HCT116 (cell line): ENCODE measurements around the gene GSC2.

ENCODE experiments used
- ELF1 ChIP-seq: IDR thresholded peaks from 2 replicates; pipeline ENCODE4 v1.6.1; 2012; ENCODE audit warnings: low read depth, borderline replicate concordance
- EZH2 ChIP-seq: fragments of 200-600 bp; sonication (generic); IDR thresholded peaks from 2 replicates; pipeline ENCODE4 v1.6.1; 2017; ENCODE audit warnings: antibody characterized with exemption, mixed run types
- EZH2phosphoT487 ChIP-seq: fragments of 200-600 bp; IDR thresholded peaks from 2 replicates; pipeline ENCODE4 v1.6.1; 2018; ENCODE audit warnings: antibody characterized with exemption, borderline replicate concordance
- POLR2A ChIP-seq: IDR thresholded peaks from 2 replicates; pipeline ENCODE4 v1.7.0; 2011; ENCODE audit warnings: borderline replicate concordance; ENCODE audit not compliant: insufficient read depth, insufficient read length; ENCODE audit errors: extremely low read depth
- POLR2AphosphoS5 ChIP-seq: IDR thresholded peaks from 2 replicates; pipeline ENCODE4 v1.6.1; 2011; ENCODE audit warnings: mild to moderate bottlenecking, low read depth, low read length, moderate library complexity
- RAD21 ChIP-seq: IDR thresholded peaks from 2 replicates; pipeline ENCODE4 v1.6.1; 2012; ENCODE audit warnings: low read depth, mild to moderate bottlenecking
- SP1 ChIP-seq: IDR thresholded peaks from 2 replicates; pipeline ENCODE4 v1.6.1; 2012; ENCODE audit warnings: low read depth
- SRF ChIP-seq: IDR thresholded peaks from 2 replicates; pipeline ENCODE4 v1.6.1; 2012; ENCODE audit warnings: low read depth
- TF ChIP-seq, protein P1 (sequence below): IDR thresholded peaks from 2 replicates; pipeline ENCODE4 v1.6.1; 2012
- TF ChIP-seq, protein P2 (sequence below): IDR thresholded peaks from 2 replicates; pipeline ENCODE4 v1.6.1; 2012; ENCODE audit warnings: low read depth
- TF ChIP-seq, protein P3 (sequence below), 3 experiments: fragments of 200-600 bp in 1 of 3; sonication (generic) in 1 of 3; IDR thresholded peaks in 2 of 3; conservative IDR thresholded peaks in 1 of 3; 2 replicates each; pipeline ENCODE4 v1.5.1; 2012 to 2017; ENCODE audit warnings: low read depth in 2 of 3, low read length in 2 of 3, antibody characterized with exemption in 1 of 3, borderline replicate concordance in 1 of 3, control low read depth in 1 of 3, mild to moderate bottlenecking in 1 of 3, mixed read lengths in 1 of 3, mixed run types in 1 of 3, moderate library complexity in 1 of 3; ENCODE audit not compliant: insufficient read depth in 1 of 3

DNA sequence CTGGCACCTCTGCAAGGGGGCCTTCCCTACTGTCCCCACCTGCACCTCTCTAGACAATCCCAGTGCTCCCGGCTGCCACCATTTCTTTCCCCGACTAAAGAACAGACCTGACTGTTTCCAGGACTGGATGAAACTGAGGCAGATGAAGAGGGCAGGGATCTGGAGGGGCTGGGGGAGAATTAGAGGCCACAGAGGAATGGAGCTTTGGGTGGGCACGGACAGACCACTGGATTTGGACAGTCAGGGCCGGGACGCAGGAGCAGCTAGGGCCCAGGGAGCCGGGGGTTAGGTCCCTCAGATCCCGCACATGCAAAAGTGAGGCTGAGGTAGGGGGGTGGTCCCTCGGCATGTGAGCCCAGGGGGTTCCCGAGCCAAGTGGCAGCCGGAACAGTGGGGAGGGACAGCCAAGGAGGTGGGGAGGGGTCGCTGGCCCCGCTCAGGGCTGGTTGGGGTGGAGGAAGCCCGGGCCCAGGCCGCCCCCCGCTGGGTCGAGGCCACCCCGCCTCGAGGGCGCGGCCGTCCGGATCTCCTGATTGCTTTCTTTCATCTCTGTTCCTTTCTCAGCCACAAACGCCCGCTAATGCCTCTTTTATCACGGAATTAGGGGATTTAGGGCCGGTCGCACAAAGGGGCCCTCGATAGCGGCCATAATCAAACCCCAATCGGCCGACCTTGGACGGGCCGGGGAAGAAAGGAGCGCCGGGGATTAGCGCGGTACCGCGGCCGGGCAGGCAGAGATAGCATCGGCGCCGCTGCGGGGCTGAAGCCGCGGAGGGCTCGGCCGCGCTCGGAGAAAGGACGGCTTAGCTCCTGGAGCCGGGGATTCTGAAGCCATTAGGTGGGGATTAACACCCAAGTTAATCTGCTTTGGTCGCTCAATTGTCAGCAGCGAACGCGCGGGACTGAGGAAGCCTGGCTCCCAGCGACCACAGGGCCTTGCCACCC lies 19.2 kb upstream of the GSC2 start:
- TF ChIP-seq, protein P1, sequence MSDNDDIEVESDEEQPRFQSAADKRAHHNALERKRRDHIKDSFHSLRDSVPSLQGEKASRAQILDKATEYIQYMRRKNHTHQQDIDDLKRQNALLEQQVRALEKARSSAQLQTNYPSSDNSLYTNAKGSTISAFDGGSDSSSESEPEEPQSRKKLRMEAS = no peak
- TF ChIP-seq SRF = no peak
- TF ChIP-seq, protein P2, sequence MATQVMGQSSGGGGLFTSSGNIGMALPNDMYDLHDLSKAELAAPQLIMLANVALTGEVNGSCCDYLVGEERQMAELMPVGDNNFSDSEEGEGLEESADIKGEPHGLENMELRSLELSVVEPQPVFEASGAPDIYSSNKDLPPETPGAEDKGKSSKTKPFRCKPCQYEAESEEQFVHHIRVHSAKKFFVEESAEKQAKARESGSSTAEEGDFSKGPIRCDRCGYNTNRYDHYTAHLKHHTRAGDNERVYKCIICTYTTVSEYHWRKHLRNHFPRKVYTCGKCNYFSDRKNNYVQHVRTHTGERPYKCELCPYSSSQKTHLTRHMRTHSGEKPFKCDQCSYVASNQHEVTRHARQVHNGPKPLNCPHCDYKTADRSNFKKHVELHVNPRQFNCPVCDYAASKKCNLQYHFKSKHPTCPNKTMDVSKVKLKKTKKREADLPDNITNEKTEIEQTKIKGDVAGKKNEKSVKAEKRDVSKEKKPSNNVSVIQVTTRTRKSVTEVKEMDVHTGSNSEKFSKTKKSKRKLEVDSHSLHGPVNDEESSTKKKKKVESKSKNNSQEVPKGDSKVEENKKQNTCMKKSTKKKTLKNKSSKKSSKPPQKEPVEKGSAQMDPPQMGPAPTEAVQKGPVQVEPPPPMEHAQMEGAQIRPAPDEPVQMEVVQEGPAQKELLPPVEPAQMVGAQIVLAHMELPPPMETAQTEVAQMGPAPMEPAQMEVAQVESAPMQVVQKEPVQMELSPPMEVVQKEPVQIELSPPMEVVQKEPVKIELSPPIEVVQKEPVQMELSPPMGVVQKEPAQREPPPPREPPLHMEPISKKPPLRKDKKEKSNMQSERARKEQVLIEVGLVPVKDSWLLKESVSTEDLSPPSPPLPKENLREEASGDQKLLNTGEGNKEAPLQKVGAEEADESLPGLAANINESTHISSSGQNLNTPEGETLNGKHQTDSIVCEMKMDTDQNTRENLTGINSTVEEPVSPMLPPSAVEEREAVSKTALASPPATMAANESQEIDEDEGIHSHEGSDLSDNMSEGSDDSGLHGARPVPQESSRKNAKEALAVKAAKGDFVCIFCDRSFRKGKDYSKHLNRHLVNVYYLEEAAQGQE = no peak
- TF ChIP-seq, protein P3, sequence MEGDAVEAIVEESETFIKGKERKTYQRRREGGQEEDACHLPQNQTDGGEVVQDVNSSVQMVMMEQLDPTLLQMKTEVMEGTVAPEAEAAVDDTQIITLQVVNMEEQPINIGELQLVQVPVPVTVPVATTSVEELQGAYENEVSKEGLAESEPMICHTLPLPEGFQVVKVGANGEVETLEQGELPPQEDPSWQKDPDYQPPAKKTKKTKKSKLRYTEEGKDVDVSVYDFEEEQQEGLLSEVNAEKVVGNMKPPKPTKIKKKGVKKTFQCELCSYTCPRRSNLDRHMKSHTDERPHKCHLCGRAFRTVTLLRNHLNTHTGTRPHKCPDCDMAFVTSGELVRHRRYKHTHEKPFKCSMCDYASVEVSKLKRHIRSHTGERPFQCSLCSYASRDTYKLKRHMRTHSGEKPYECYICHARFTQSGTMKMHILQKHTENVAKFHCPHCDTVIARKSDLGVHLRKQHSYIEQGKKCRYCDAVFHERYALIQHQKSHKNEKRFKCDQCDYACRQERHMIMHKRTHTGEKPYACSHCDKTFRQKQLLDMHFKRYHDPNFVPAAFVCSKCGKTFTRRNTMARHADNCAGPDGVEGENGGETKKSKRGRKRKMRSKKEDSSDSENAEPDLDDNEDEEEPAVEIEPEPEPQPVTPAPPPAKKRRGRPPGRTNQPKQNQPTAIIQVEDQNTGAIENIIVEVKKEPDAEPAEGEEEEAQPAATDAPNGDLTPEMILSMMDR (IDR thresholded peaks at IDR 0.05 in 2 of 3, conservative IDR thresholded peaks at IDR 0.05 in 1 of 3; ENCODE audit: borderline replicate concordance in 1 of 3, insufficient read depth in 1 of 3, low read depth in 2 of 3, low read length in 2 of 3) = no peak
- no peak for TF ChIP-seq SP1
- TF ChIP-seq EZH2phosphoT487 = no peak
- no peak for TF ChIP-seq EZH2
- no peak for TF ChIP-seq ELF1
- no peak for TF ChIP-seq POLR2AphosphoS5
- TF ChIP-seq POLR2A = no peak
- TF ChIP-seq RAD21 = no peak
